ENCODE measurements around the gene BST2. TPM values are rescaled to one million over a fixed set of nuclear protein-coding genes. Genes with fewer than 3 reads are reported as not detected.

BST2 gene
- total RNA-seq, 2 donors from 2014 or later: 50.8 to 147 TPM

GRCh38 chr19:17436094-17436873 is 30.9 kb upstream of the BST2 start:
- peaks cover 1% of the 10 kb centered on the region for H3K9me3 Mint-ChIP-seq
- no peak overlapping the region for H3K27ac ChIP-seq (ENCODE audit: low read depth, low read length)
- H3K4me1 ChIP-seq (ENCODE audit: control insufficient read depth, insufficient read depth, low read length): no peaks in the 10 kb centered on the region
- no peaks in the 10 kb centered on the region for H3K9me3 ChIP-seq (ENCODE audit: control insufficient read depth, low read length)
- H3K4me1 Mint-ChIP-seq: no peaks in the 10 kb centered on the region
- 91 to 98% methylated on average over 19 to 25 of the region's 25 CpGs for WGBS, 2 experiments (ENCODE audit: insufficient coverage in 1 of 2, insufficient read length in 1 of 2)
- peaks cover 4% of the 10 kb centered on the region for H3K36me3 ChIP-seq (ENCODE audit: control insufficient read depth, insufficient read depth, low read length)
- TF ChIP-seq CTCF (conservative IDR thresholded peaks at IDR 0.05): no peak
- no peak overlapping the region for H3K27ac Mint-ChIP-seq
- peaks cover 5% of the 10 kb centered on the region for H3K27me3 Mint-ChIP-seq (ENCODE audit: insufficient read depth)
- no peaks in the 10 kb centered on the region for H3K27me3 ChIP-seq (ENCODE audit: control insufficient read depth, insufficient read depth, low read length, poor library complexity, severe bottlenecking)
- H3K36me3 Mint-ChIP-seq (ENCODE audit: low read depth): peaks cover 6% of the 10 kb centered on the region
- H3K9ac ChIP-seq (ENCODE audit: extremely low read depth, low read length, poor library complexity, severe bottlenecking): no peak overlapping the region
- H3K4me3 Mint-ChIP-seq: no peak overlapping the region
- no peak for DNase-seq
- no peak overlapping the region for H3K4me3 ChIP-seq (ENCODE audit: low read length)

GRCh38 chr19:17435218-17435617 is 29.8 kb upstream of the BST2 start:
- no peak overlapping the region for H3K27ac Mint-ChIP-seq
- Histone ChIP-seq H3K27ac (ENCODE audit: low read depth, low read length) (no peak overlapping the region), H3K36me3 (ENCODE audit: control insufficient read depth, insufficient read depth, low read length) (peaks cover 4% of the 10 kb centered on the region), H3K4me1 (ENCODE audit: control insufficient read depth, insufficient read depth, low read length) (no peaks in the 10 kb centered on the region), H3K9ac (ENCODE audit: extremely low read depth, low read length, poor library complexity, severe bottlenecking) (no peak overlapping the region), H3K27me3 (ENCODE audit: control insufficient read depth, insufficient read depth, low read length, poor library complexity, severe bottlenecking) (no peaks in the 10 kb centered on the region), H3K9me3 (ENCODE audit: control insufficient read depth, low read length) (no peaks in the 10 kb centered on the region), H3K4me3 (ENCODE audit: low read length) (no peak overlapping the region)
- TF ChIP-seq CTCF (conservative IDR thresholded peaks at IDR 0.05): no peak
- DNase-seq: no peak
- peaks cover 5% of the 10 kb centered on the region for H3K27me3 Mint-ChIP-seq (ENCODE audit: insufficient read depth)
- H3K4me3 Mint-ChIP-seq: no peak overlapping the region
- H3K9me3 Mint-ChIP-seq: no peaks in the 10 kb centered on the region
- WGBS, 2 experiments (ENCODE audit: insufficient coverage in 1 of 2, insufficient read length in 1 of 2): 89 to 100% methylated on average over 3 to 7 of the region's 7 CpGs
- H3K4me1 Mint-ChIP-seq: no peaks in the 10 kb centered on the region
- peaks cover 6% of the 10 kb centered on the region for H3K36me3 Mint-ChIP-seq (ENCODE audit: low read depth)

DNA sequence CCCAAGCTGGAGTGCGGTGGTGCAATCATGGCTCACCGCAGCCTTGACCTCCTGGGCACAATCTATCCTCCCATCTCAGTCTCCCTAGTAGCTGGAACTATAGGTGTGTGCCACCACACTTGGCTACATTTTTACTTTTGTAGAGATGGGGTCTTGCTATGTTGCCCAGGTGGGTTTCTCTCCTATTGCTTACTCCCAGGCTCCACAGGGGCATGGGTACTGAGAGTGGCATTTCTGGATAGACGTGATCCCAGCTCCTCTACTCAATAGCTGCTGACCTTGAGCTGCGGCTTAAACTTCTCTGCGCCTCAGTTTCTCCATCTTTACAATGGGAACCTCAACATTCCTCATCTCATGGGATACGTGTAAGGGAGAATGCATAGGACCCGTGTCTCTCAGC is 26.0 kb upstream of the BST2 start:
- Histone ChIP-seq H3K9me3 (ENCODE audit: control insufficient read depth, low read length) (no peaks in the 10 kb centered on the region), H3K27ac (ENCODE audit: low read depth, low read length) (no peak overlapping the region), H3K36me3 (ENCODE audit: control insufficient read depth, insufficient read depth, low read length) (peaks cover 4% of the 10 kb centered on the region), H3K9ac (ENCODE audit: extremely low read depth, low read length, poor library complexity, severe bottlenecking) (no peak overlapping the region), H3K4me3 (ENCODE audit: low read length) (no peak overlapping the region), H3K4me1 (ENCODE audit: control insufficient read depth, insufficient read depth, low read length) (no peaks in the 10 kb centered on the region), H3K27me3 (ENCODE audit: control insufficient read depth, insufficient read depth, low read length, poor library complexity, severe bottlenecking) (no peaks in the 10 kb centered on the region)
- H3K27me3 Mint-ChIP-seq (ENCODE audit: insufficient read depth): peaks cover 2% of the 10 kb centered on the region
- peaks cover 6% of the 10 kb centered on the region for H3K36me3 Mint-ChIP-seq (ENCODE audit: low read depth)
- no peaks in the 10 kb centered on the region for H3K4me1 Mint-ChIP-seq
- WGBS, 2 experiments (ENCODE audit: insufficient coverage in 1 of 2, insufficient read length in 1 of 2): 87 to 93% methylated on average over 7 of the region's 7 CpGs
- H3K4me3 Mint-ChIP-seq: no peak overlapping the region
- no peak overlapping the region for H3K27ac Mint-ChIP-seq
- no peaks in the 10 kb centered on the region for H3K9me3 Mint-ChIP-seq
- TF ChIP-seq CTCF (conservative IDR thresholded peaks at IDR 0.05): no peak
- DNase-seq: no peak

Measured in endodermal cell (in vitro differentiated cells).